ENCODE measurements around the gene CEP152.

CEP152 gene

DNA sequence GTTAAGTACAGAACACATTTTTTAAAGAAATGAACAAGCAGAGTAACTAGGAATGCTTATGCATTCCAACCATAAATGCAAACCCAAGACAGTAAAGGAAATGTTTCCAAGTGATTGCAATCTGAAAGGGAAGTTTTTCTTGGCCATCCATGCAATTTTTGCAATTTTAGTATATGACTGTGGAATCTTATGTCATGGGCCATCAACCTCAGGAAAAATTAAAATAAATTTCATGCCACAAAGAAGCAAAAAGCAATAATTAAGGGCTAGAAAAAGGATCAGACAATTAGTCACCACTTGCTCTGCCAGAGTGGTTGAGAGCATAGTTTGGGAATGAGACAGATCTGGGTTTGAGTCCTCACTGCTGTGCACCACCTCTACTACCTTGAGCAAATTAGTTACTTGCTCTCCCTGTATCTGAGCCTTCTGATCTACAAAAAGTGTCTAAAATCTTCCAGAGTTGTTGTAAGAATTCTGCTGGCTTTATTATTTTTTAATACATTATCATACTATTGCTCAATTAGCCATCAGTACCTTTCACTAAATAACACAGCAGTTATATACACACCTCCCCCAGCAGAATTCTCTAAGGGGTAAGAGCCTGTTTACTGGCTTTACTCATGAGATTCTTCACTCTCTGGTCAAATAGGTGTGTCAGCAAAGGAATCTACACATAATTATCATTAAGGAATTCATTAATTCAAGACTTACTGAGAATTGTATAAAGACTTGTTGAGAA, 115.6 kb downstream of the CEP152 start:
- TF ChIP-seq, protein P1, sequence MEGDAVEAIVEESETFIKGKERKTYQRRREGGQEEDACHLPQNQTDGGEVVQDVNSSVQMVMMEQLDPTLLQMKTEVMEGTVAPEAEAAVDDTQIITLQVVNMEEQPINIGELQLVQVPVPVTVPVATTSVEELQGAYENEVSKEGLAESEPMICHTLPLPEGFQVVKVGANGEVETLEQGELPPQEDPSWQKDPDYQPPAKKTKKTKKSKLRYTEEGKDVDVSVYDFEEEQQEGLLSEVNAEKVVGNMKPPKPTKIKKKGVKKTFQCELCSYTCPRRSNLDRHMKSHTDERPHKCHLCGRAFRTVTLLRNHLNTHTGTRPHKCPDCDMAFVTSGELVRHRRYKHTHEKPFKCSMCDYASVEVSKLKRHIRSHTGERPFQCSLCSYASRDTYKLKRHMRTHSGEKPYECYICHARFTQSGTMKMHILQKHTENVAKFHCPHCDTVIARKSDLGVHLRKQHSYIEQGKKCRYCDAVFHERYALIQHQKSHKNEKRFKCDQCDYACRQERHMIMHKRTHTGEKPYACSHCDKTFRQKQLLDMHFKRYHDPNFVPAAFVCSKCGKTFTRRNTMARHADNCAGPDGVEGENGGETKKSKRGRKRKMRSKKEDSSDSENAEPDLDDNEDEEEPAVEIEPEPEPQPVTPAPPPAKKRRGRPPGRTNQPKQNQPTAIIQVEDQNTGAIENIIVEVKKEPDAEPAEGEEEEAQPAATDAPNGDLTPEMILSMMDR (IDR thresholded peaks at IDR 0.05; ENCODE audit: low read depth, low read length), result no peak
- TF ChIP-seq, protein P2, sequence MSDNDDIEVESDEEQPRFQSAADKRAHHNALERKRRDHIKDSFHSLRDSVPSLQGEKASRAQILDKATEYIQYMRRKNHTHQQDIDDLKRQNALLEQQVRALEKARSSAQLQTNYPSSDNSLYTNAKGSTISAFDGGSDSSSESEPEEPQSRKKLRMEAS (IDR thresholded peaks at IDR 0.05; ENCODE audit: low read depth, low read length), result no peak
- TF ChIP-seq POLR2A (IDR thresholded peaks at IDR 0.05; ENCODE audit: extremely low read depth, insufficient read length) (no peak), MYC (IDR thresholded peaks at IDR 0.05; ENCODE audit: low read depth, low read length) (no peak)
- DNase-seq (ENCODE audit: low read depth), result no peak
- no peak overlapping the region for H3K4me3 ChIP-seq (ENCODE audit: low read depth, low read length)

DNA sequence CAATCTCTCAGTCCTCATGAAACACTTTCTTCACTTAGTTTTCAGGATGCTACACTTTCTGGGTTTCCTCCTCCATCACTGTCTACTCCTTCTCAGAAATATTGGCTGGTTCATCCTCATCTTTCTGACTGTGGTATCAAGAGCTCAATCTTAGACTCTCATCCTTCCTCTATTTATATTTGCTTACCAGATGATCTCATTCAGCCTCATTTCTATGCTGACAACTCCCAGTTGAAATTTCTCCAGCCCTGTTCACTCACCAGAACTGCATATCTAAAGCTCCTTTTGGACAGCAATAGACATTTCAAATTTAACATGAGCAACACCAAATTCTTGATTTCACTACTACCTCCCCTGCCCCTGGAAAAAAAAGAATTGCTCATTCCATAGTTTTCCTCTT, 117.4 kb downstream of the CEP152 start:
- H3K4me3 ChIP-seq (ENCODE audit: low read depth, low read length), result no peak overlapping the region
- no peak for DNase-seq (ENCODE audit: low read depth)
- TF ChIP-seq, protein P1 (IDR thresholded peaks at IDR 0.05; ENCODE audit: low read depth, low read length), result no peak
- no peak for TF ChIP-seq MYC (IDR thresholded peaks at IDR 0.05; ENCODE audit: low read depth, low read length)

DNA sequence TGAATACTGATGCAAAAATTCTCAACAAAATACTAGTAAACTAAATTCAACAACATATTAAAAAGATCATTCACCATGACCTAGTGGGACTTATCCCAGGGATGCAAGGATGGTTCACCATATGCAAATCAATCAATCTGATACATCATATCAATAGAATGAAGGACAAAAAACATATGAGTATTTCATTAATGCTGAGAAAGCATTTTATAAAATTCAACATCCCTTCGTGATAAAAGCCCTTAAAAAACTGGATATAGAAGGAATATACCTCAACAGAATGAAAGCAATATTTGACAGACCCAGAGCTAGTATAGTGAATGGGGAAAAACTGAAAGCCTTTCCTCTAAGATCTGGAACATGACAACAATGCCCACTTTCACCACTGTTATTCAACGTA, 122.4 kb downstream of the CEP152 start:
- no peak for DNase-seq (ENCODE audit: low read depth)
- TF ChIP-seq, protein P1 (IDR thresholded peaks at IDR 0.05; ENCODE audit: low read depth, low read length), result no peak
- no peak for TF ChIP-seq POLR2A (IDR thresholded peaks at IDR 0.05; ENCODE audit: extremely low read depth, insufficient read length)
- TF ChIP-seq MYC (IDR thresholded peaks at IDR 0.05; ENCODE audit: low read depth, low read length), result no peak
- TF ChIP-seq, protein P2 (IDR thresholded peaks at IDR 0.05; ENCODE audit: low read depth, low read length), result no peak
- no peak overlapping the region for H3K4me3 ChIP-seq (ENCODE audit: low read depth, low read length)
